ENCODE results near the gene HMGXB4.

- peak; percentile 49 to 86 (median 82) for TF ChIP-seq CTCF (IDR thresholded peaks at IDR 0.05)
- no peak for TF ChIP-seq POLR2A (IDR thresholded peaks at IDR 0.05)
These were observed 25.7 kb upstream of the HMGXB4 start for GRCh38 chr22:35231585-35232084.

Data from Peyer's patch (tissue), 4 donors.